ENCODE results near the gene TOMT. TPM values are rescaled to one million over a fixed set of nuclear protein-coding genes. Genes with fewer than 3 reads are reported as not detected.

Gene TOMT
- total RNA-seq, 1 donor from 2014 or later: not detected

Small RNA genes within 50 kb of the gene (small RNA-seq; reads per million reads assigned to genes)
- not detected for gene MIR3165 (ENCODE audit: low replicate concordance)

Other genes starting within 250 kb of the TOMT start
- not detected for gene DEFB131B, start 227.5 kb upstream of the TOMT start, total RNA-seq
- 9.4 TPM for gene XNDC1N, start 177.3 kb upstream of the TOMT start, total RNA-seq
- gene RNF121, start 176.9 kb upstream of the TOMT start, total RNA-seq: 27.7 TPM
- gene IL18BP, start 107.0 kb upstream of the TOMT start, total RNA-seq: 4.8 TPM
- gene NUMA1, start 25.4 kb upstream of the TOMT start, total RNA-seq: 260 TPM
- gene LRRC51, start 25.1 kb upstream of the TOMT start, total RNA-seq: 8.8 TPM
- gene LAMTOR1, start 2.6 kb upstream of the TOMT start, total RNA-seq: 40.7 TPM
- 13.5 TPM for gene ANAPC15, start 6.8 kb downstream of the TOMT start, total RNA-seq
- not detected for gene FOLR3, start 29.8 kb downstream of the TOMT start, total RNA-seq
- 1.6 TPM for gene FOLR1, start 86.2 kb downstream of the TOMT start, total RNA-seq
- gene FOLR2, start 110.9 kb downstream of the TOMT start, total RNA-seq: 5.6 TPM
- 77.6 TPM for gene INPPL1, start 118.8 kb downstream of the TOMT start, total RNA-seq
- not detected for gene PHOX2A, start 138.3 kb downstream of the TOMT start, total RNA-seq